Measurements from ENCODE around the gene ACVR2A.

Gene ACVR2A

GRCh38 chr2:147924647-147925046, 79.8 kb downstream of the ACVR2A start:
- no peak for DNase-seq (ENCODE audit: low spot score)

DNA sequence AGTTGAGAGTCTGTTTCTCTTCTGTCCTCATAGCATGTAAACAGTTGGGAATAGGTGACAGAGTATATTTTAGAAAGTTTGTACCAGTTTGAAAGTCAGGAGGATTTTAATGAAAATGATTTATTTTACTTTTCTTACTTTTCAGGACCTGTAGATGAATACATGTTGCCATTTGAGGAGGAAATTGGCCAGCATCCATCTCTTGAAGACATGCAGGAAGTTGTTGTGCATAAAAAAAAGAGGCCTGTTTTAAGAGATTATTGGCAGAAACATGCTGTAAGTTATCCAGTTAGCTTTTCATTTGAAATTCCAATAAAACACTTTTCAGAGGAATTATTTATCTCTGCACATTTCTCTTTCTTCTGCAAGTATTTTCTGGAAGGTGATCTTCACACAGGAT, 81.1 kb downstream of the ACVR2A start:
- DNase-seq (ENCODE audit: low spot score), result no peak

GRCh38 chr2:147927053-147927588, 82.3 kb downstream of the ACVR2A start:
- no peak for DNase-seq (ENCODE audit: low spot score)

DNA sequence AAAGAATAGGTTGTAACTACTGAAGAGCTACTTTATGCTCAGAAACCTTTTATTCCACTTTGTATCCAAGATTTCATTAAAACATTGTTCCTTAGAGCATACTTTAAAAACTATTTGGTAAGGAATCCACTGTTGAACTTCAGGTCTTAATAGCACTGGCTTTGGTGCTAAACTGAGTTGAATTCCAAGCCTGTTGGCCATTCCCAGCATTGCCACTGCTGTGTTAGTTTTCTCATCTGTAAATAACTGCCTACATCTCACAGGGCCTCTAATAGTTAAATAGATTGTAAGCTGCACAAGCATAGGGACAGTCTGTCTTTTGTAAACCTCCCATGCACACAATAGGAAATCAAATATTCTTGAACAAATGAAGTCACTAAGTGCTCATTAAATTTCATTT, 89.1 kb downstream of the ACVR2A start:
- no peak for DNase-seq (ENCODE audit: low spot score)

DNA sequence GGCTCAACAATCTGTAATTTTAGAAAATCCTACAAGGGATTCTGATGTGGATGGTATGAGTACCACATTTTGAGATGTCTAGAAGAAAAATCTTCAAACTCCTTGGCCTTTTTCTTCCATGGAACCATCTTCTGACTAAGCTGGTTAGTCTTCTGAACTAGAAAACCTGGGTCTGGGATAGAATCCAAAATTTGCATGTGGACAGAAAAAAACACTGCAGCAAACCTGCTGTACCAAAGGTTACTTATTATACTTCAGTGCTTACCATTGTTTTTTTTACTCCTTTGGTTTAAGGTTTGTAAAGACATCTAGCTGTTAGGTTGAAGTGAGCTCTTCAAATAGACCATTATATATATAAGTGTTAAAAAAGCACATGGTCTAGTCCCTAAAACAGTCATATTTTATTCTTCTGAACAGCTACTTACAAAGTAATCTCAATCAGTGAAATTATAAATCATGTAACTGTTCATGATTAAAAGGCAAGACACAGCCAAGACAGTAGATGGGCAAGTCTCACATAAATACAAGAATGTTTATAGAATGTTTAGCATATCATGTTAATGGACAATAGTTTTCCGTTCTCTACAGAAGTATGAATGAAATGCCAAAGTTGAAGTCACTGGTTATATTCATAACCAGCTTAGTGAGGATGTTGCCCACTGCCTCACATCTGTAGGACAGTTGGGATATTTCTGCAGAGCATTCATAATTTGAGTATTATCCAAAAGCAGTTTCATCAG, 90.2 kb downstream of the ACVR2A start:
- DNase-seq (ENCODE audit: low spot score), result no peak

GRCh38 chr2:147937744-147938349, 93.0 kb downstream of the ACVR2A start:
- peak; percentile 36 for DNase-seq (ENCODE audit: low spot score)

GRCh38 chr2:147939313-147939712, 94.5 kb downstream of the ACVR2A start:
- DNase-seq (ENCODE audit: low spot score), result no peak

GRCh38 chr2:147945660-147946059, 100.8 kb downstream of the ACVR2A start:
- no peak for DNase-seq (ENCODE audit: low spot score)

DNA sequence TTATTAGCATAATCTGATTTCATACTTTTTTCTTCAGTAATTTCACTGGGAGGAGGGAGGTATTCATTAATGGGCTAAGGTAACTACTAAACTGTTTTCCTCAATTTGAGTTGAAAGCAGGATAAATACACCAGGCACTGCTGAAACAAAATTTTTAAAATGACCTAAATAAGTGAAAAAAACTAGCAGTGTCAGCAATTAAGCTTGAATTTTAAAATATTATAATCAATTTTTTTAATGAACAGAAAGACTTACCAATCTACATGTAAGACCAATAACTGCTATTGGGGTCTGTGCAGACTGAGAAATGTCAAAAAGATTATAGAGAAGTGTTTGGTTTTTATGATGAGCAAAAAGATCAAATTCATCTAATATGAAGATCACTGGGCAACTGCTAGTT, 107.3 kb downstream of the ACVR2A start:
- DNase-seq (ENCODE audit: low spot score), result no peak

- DNase-seq (ENCODE audit: low spot score), result no peak
These were observed 123.7 kb downstream of the ACVR2A start for GRCh38 chr2:147968571-147968970.

DNA sequence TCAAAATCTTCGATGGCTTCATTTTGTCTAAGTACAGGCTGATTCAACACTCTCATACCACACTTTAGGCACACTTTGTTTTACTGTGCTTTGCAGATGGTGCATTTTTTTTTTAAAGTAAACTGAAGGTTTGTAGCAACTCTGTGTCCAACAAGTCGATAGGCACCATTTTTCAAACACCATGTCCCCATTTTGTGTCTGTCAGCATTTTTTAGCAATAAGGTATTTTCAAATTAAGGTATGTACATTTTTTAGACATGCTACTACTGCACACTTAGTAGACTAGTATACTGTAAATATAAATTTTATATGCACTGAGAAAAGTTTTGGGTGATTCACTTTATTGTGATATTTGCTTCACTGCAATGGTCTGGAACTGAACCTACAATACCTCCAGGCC, 131.3 kb downstream of the ACVR2A start:
- DNase-seq (ENCODE audit: low spot score), result no peak

DNA sequence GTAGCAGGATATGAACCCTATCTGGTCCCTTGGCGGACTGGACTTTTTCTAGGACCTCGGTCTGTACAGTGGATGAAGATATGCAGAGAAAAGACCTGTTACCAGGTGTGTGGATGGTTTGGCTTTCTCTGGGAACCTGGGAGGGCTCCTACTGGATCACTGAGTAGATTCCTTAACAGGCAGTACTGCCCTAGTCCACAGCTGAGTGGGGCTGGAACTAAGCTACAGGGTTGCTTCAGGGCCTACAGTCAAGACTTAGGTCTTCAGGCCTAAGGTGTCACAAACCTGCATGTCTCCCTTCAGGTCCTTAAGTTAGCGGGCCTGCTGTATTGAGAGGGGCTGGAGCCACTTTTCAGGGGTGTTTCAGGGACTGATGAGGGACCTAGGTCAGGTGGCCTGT, 132.8 kb downstream of the ACVR2A start:
- no peak for DNase-seq (ENCODE audit: low spot score)

All from Ammon's horn (tissue), 1 donor.